ENCODE data around the gene FUCA1.
"Not testable (repeated sequence)": the region's sequence is repeated elsewhere in the genome, so short reads cannot be mapped to it uniquely, and the experiment has no call there.

Gene FUCA1

GRCh38 chr1:23895082-23895481 lies 27.0 kb upstream of the FUCA1 start:
- no peak for DNase-seq

GRCh38 chr1:23889074-23889473 lies 21.0 kb upstream of the FUCA1 start:
- DNase-seq = no peak

- DNase-seq = no peak
These were observed 17.1 kb upstream of the FUCA1 start for GRCh38 chr1:23885222-23885621.

- DNase-seq = no peak
These were observed 14.7 kb upstream of the FUCA1 start for GRCh38 chr1:23882746-23883145.

GRCh38 chr1:23879809-23880208 lies 11.7 kb upstream of the FUCA1 start:
- DNase-seq = no peak

- no peak for DNase-seq
These were observed 10.6 kb upstream of the FUCA1 start for GRCh38 chr1:23878668-23879067.

- DNase-seq = no peak
These were observed 7.3 kb upstream of the FUCA1 start for GRCh38 chr1:23875382-23875781.

GRCh38 chr1:23872421-23872820 lies 4.3 kb upstream of the FUCA1 start:
- no peak for DNase-seq

GRCh38 chr1:23869051-23869450 lies 961 bp upstream of the FUCA1 start:
- no peak for DNase-seq

GRCh38 chr1:23868557-23869016 lies 497 bp upstream of the FUCA1 start:
- peak; percentile 83 for DNase-seq

GRCh38 chr1:23867542-23867894 lies 572 bp downstream of the FUCA1 start:
- no peak for DNase-seq

GRCh38 chr1:23865543-23865930 lies 2.6 kb downstream of the FUCA1 start:
- DNase-seq = no peak

GRCh38 chr1:23864801-23865542 lies 3.1 kb downstream of the FUCA1 start:
- no peak for DNase-seq

- DNase-seq = no peak
These were observed 5.5 kb downstream of the FUCA1 start for GRCh38 chr1:23862640-23863039.

- no peak for DNase-seq
These were observed 13.5 kb downstream of the FUCA1 start for GRCh38 chr1:23854568-23854967.

GRCh38 chr1:23853124-23853523 lies 15.0 kb downstream of the FUCA1 start:
- not testable (repeated sequence) for DNase-seq

- DNase-seq = not testable (repeated sequence)
These were observed 16.7 kb downstream of the FUCA1 start for GRCh38 chr1:23851406-23851805.

GRCh38 chr1:23848673-23849616 lies 19.1 kb downstream of the FUCA1 start:
- DNase-seq = no peak

GRCh38 chr1:23847482-23848095 lies 20.5 kb downstream of the FUCA1 start:
- DNase-seq = not testable (repeated sequence)

- no peak for DNase-seq
These were observed 22.9 kb downstream of the FUCA1 start for GRCh38 chr1:23845163-23845562.

GRCh38 chr1:23843644-23844043 lies 24.4 kb downstream of the FUCA1 start:
- DNase-seq = no peak

GRCh38 chr1:23838401-23838866 lies 29.7 kb downstream of the FUCA1 start:
- peak; percentile 47 for DNase-seq

- no peak for DNase-seq
These were observed 30.2 kb downstream of the FUCA1 start for GRCh38 chr1:23837908-23838307.
